DOHH2 (cell line): ENCODE results near the gene ATP9B.

Experiments used
- H3F3A ChIP-seq: fragments of 200-600 bp; sonication (generic), shearing (Covaris generic); 2 replicates; pipeline ENCODE4 v1.6.0; 2016; ENCODE audit warnings: antibody characterized with exemption, mild to moderate bottlenecking; ENCODE audit not compliant: control insufficient read depth, insufficient read depth
- H3K27ac ChIP-seq: fragments of 200-600 bp; sonication (generic); 2 replicates; pipeline ENCODE4 v1.5.1; 2014; ENCODE audit warnings: low read depth, mild to moderate bottlenecking, low read length, moderate library complexity
- H3K27me3 ChIP-seq: fragments of 200-600 bp; sonication (generic); 2 replicates; pipeline ENCODE4 v1.6.1; 2014; ENCODE audit warnings: mild to moderate bottlenecking, low read length, mixed read lengths; ENCODE audit not compliant: control insufficient read depth
- H3K36me3 ChIP-seq: fragments of 200-600 bp; sonication (generic); 2 replicates; pipeline ENCODE4 v1.6.1; 2014; ENCODE audit warnings: mild to moderate bottlenecking, low read length, moderate library complexity, mixed read lengths; ENCODE audit not compliant: control insufficient read depth
- H3K4me1 ChIP-seq: fragments of 200-600 bp; sonication (generic); 2 replicates; pipeline ENCODE4 v1.6.1; 2014; ENCODE audit warnings: mild to moderate bottlenecking, low read length, mixed read lengths; ENCODE audit not compliant: control insufficient read depth
- H3K4me2 ChIP-seq: fragments of 200-600 bp; sonication (generic); 2 replicates; pipeline ENCODE4 v1.6.0; 2014; ENCODE audit warnings: mild to moderate bottlenecking, low read length, moderate library complexity
- H3K4me3 ChIP-seq: fragments of 200-600 bp; sonication (generic); 2 replicates; pipeline ENCODE4 v1.5.1; 2014; ENCODE audit warnings: mild to moderate bottlenecking, low read length, mixed read lengths
- H3K79me2 ChIP-seq: fragments of 200-600 bp; sonication (generic); 2 replicates; pipeline ENCODE4 v1.6.1; 2014; ENCODE audit warnings: mild to moderate bottlenecking, low read length, mixed read lengths; ENCODE audit not compliant: control insufficient read depth
- H3K9me2 ChIP-seq: fragments of 200-600 bp; sonication (generic); replicated peaks from 2 replicates; pipeline ENCODE4 v1.6.1; 2014; ENCODE audit warnings: mild to moderate bottlenecking, low read length, mixed read lengths; ENCODE audit not compliant: control insufficient read depth
- H3K9me3 ChIP-seq: fragments of 200-600 bp; sonication (generic); 2 replicates; pipeline ENCODE4 v1.6.1; 2014; ENCODE audit warnings: antibody characterized with exemption, low read length, mixed read lengths; ENCODE audit not compliant: control insufficient read depth, insufficient read depth
- H4K20me1 ChIP-seq: fragments of 200-600 bp; sonication (generic); 2 replicates; pipeline ENCODE4 v1.6.0; 2014; ENCODE audit warnings: low read depth, mild to moderate bottlenecking, antibody characterized with exemption, low read length, moderate library complexity; ENCODE audit not compliant: control insufficient read depth, insufficient read depth
- CTCF ChIP-seq: fragments of 200-600 bp; sonication (generic); IDR thresholded peaks from one replicate; pipeline ENCODE4 v1.5.1; 2014; ENCODE audit warnings: antibody characterized with exemption, mild to moderate bottlenecking, low read depth, low read length; ENCODE audit not compliant: poor library complexity, severe bottlenecking
- EZH2phosphoT487 ChIP-seq: fragments of 200-600 bp; sonication (generic); IDR thresholded peaks from 2 replicates; pipeline ENCODE4 v1.6.1; 2017; ENCODE audit warnings: borderline replicate concordance, mild to moderate bottlenecking, antibody characterized with exemption, low read length, moderate library complexity, mixed read lengths

The ATP9B gene

DNA sequence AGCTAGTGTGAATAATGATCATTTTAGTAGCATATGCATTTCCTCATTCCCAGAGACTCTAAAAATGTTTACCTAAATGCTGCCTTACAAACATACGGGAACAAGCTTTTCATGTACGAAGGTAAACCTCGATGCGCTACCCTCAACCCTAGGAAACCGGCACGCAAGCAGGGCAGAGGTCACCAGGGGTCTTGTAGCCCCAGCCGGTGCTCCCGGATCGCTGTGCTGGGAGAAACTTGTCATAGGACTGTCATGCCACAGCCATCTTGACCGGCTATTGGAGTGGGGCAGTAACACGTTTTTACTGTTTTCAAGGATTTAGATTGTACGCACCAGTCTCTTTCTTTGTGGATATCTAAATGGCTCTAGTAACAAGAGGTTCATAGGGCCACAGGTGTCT is 291.7 kb downstream of the ATP9B start:
- no peak for TF ChIP-seq EZH2phosphoT487
- no peak for TF ChIP-seq CTCF
- no peak overlapping the region for H3K27ac ChIP-seq
- no peak overlapping the region for H3K4me2 ChIP-seq
- peaks cover 4% of the 10 kb centered on the region for H3K36me3 ChIP-seq
- no peaks in the 10 kb centered on the region for H4K20me1 ChIP-seq
- no peak overlapping the region for H3K4me3 ChIP-seq
- H3K79me2 ChIP-seq, result no peaks in the 10 kb centered on the region
- peaks cover 7% of the 10 kb centered on the region for H3K4me1 ChIP-seq
- 0 out of 2 replicates have a peak, but pooled peaks cover under 1% of the 10 kb centered on the region for H3K27me3 ChIP-seq
- H3K9me3 ChIP-seq, result no peaks in the 10 kb centered on the region
- no peaks in the 10 kb centered on the region for H3K9me2 ChIP-seq
- no peaks in the 10 kb centered on the region for H3F3A ChIP-seq

DNA sequence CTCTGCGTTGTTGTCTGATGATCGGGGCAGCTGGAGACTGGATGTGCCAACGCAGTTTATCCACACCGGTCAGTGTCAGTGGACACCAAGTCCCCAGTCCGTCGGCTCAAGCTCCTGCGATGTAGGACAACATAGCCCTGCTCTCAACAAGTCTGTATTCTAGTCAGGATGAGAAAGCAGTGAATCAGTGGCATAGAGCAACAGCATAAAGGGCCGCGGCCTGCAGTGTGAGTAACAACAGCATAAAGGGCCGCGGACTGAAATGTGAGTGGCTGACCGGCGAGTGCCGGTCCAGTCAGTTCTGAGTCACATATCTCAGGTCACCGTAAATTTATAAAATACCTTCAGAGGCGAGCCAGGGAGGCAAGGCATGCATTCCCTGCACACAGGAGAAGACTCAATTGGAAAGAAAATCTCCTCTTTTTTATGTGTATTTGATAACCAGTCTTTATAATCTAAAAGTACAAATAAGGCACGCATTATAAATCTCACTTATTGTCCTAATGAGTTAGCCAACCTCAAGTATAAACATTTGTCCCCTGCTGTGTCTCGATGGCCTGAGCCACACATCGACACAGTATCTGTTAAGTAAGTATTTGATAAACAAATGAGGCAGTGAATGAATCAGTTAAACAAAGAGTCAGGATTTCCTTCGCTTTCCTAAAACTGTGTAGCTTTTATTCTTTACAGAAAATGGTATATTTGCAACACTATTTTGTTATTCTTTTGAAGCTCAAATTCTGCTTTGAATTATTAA is 292.8 kb downstream of the ATP9B start:
- TF ChIP-seq CTCF, result no peak
- TF ChIP-seq EZH2phosphoT487, result no peak
- Histone ChIP-seq H3K27ac (no peak overlapping the region), H3K4me1 (no peaks in the 10 kb centered on the region), H3K4me3 (no peak overlapping the region), H3K27me3 (no peaks in the 10 kb centered on the region), H4K20me1 (no peaks in the 10 kb centered on the region), H3K36me3 (peaks cover 4% of the 10 kb centered on the region), H3K79me2 (no peaks in the 10 kb centered on the region), H3K9me2 (no peaks in the 10 kb centered on the region), H3F3A (no peaks in the 10 kb centered on the region), H3K9me3 (no peaks in the 10 kb centered on the region), H3K4me2 (no peak overlapping the region)

GRCh38 chr18:79365701-79366100 is 296.5 kb downstream of the ATP9B start:
- H3K27ac ChIP-seq, result no peak overlapping the region
- H3K4me1 ChIP-seq, result no peaks in the 10 kb centered on the region
- H3K4me3 ChIP-seq, result no peak overlapping the region
- H4K20me1 ChIP-seq, result no peaks in the 10 kb centered on the region
- no peaks in the 10 kb centered on the region for H3K9me3 ChIP-seq
- TF ChIP-seq EZH2phosphoT487 (no peak), CTCF (no peak)
- H3K4me2 ChIP-seq, result no peak overlapping the region
- H3K9me2 ChIP-seq, result no peaks in the 10 kb centered on the region
- peaks cover 4% of the 10 kb centered on the region for H3K36me3 ChIP-seq
- H3K27me3 ChIP-seq, result no peaks in the 10 kb centered on the region
- H3K79me2 ChIP-seq, result no peaks in the 10 kb centered on the region
- H3F3A ChIP-seq, result no peaks in the 10 kb centered on the region
